K562 (cell line): ENCODE data around the gene GRIK2. TPM values are rescaled to one million over a fixed set of nuclear protein-coding genes. Genes with fewer than 3 reads are reported as not detected.

Source experiments
- CC2D1A ChIP-seq: fragments of 450-650 bp; IDR thresholded peaks from 2 replicates; pipeline ENCODE4 v1.6.1; 2017; ENCODE audit warnings: mild to moderate bottlenecking
- ELF2 ChIP-seq: fragments of 250-450 bp; sonication (Bioruptor Pico); IDR thresholded peaks from 2 replicates; pipeline ENCODE4 v1.5.0; 2021; ENCODE audit warnings: mild to moderate bottlenecking
- EWSR1 ChIP-seq: fragments of 450-650 bp; IDR thresholded peaks from 2 replicates; pipeline ENCODE4 v1.6.1; 2018; ENCODE audit warnings: borderline replicate concordance, mild to moderate bottlenecking, low read depth, moderate library complexity; ENCODE audit not compliant: partially characterized antibody
- EZH2 ChIP-seq: IDR thresholded peaks from 2 replicates; pipeline ENCODE4 v1.6.1; 2012; ENCODE audit warnings: low read depth, mild to moderate bottlenecking, inconsistent platforms, low read length, borderline replicate concordance
- HCFC1 ChIP-seq: IDR thresholded peaks from 2 replicates; pipeline ENCODE4 v1.6.1; 2012; ENCODE audit warnings: low read depth, low read length, improper control_type of control experiment
- NFRKB ChIP-seq: fragments of 450-650 bp; IDR thresholded peaks from 2 replicates; pipeline ENCODE4 v1.6.1; 2016; ENCODE audit warnings: low read depth
- NR2F6 ChIP-seq: fragments of 450-650 bp; formaldehyde crosslinking; IDR thresholded peaks from 2 replicates; pipeline ENCODE4 v1.4.0; 2020; ENCODE audit warnings: mild to moderate bottlenecking
- PHTF2 ChIP-seq: fragments of 250-450 bp; sonication (Bioruptor Pico); IDR thresholded peaks from 2 replicates; pipeline ENCODE4 v1.5.0; 2021; ENCODE audit warnings: mild to moderate bottlenecking
- TEAD1 ChIP-seq, 2 experiments: fragments of 450-650 bp in 1 of 2; sonication (generic) in 1 of 2; formaldehyde crosslinking; IDR thresholded peaks; 2 replicates each; pipeline versions ENCODE4 v1.4.0 to v1.8.0; 2020 to 2022; ENCODE audit warnings: mild to moderate bottlenecking in 2 of 2, missing genetic modification reagents in 1 of 2
- ZNF134 ChIP-seq: fragments of 250-450 bp; sonication (Bioruptor Pico); conservative IDR thresholded peaks from 2 replicates; pipeline ENCODE4 v1.4.0; 2020
- polyA plus RNA-seq, 8 experiments: library from polyadenylated mRNA; depleted of rRNA in 4 of 8; stranded (reverse) in 5 of 8; unstranded in 3 of 8; fragments of >200 nt; fragmentation: Nextera tagmentation in 2 of 8; fragmentation: Illumina TruSeq in 1 of 8; extraction: Ambion mirVana in 2 of 8; extraction: Trizol in 1 of 8; gene quantifications; 2 replicates each; pipeline versions ENCODE4 v1.2.1 to v1.2.3, GENCODE V29; 2011 to 2014; ENCODE audit warnings: inconsistent platforms in 1 of 8, missing spikeins in 1 of 8
- total RNA-seq, 7 experiments: library from RNA; depleted of rRNA in 6 of 7; stranded (reverse); fragments of >200 nt in 6 of 7; fragmentation: Illumina TruSeq in 2 of 7; extraction: Trizol in 2 of 7; gene quantifications; 2 replicates each; pipeline versions ENCODE4 v1.2.1 to v1.2.3, GENCODE V29; 2011 to 2021; ENCODE audit warnings: low replicate concordance in 1 of 7
- TF ChIP-seq, protein P1 (sequence below), 2 experiments: fragments of 450-650 bp; IDR thresholded peaks; 2 replicates each; pipeline ENCODE4 v1.6.1; 2016; ENCODE audit warnings: mild to moderate bottlenecking in 2 of 2, borderline replicate concordance in 1 of 2, low read depth in 1 of 2, moderate library complexity in 1 of 2
- TF ChIP-seq, protein P2 (sequence below): fragments of 250-450 bp; sonication (Bioruptor Pico); IDR thresholded peaks from 2 replicates; pipeline ENCODE4 v1.9.0; 2021; ENCODE audit warnings: mild to moderate bottlenecking
- TF ChIP-seq, protein P3 (sequence below): IDR thresholded peaks from 2 replicates; pipeline ENCODE4 v1.6.1; 2014; ENCODE audit warnings: antibody characterized with exemption

Gene GRIK2
- total and polyA plus RNA-seq, 9 of the 15 experiments (the other 6 are each of a cell fraction or from before 2014, with no cell fraction given): not detected

DNA sequence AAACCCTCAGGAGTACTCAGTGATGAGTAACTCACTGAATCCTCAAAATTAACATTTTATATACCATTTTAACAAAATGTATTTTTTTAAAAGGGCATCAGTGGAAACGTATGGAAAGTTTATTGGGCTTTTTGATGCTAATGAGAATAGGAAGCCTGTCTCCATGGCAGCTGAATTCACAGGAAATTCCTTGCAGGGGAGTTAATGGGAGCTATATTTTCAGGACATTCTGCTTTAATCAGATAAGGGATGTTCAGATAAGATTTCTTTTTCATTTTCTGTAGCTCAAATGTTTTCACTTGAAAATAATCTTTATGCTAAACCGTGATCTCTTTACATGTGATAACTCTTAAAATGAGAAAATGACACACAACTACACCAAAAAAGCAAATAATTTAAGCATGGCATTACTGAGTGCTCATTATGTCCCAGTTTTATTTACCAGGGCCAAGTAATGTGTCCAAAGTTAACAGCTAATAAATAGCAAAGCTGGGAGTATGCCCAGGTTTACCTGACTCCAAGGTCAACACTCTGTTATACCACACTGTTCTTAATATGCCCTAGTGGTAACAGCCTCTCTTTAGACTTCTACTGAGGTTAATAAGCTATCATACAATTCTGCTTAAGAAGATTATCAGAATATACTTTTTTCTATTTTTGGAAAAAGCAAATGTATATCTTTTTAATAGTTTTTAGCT lies 348.1 kb downstream of the GRIK2 start (continued):
- TF ChIP-seq, protein P1, sequence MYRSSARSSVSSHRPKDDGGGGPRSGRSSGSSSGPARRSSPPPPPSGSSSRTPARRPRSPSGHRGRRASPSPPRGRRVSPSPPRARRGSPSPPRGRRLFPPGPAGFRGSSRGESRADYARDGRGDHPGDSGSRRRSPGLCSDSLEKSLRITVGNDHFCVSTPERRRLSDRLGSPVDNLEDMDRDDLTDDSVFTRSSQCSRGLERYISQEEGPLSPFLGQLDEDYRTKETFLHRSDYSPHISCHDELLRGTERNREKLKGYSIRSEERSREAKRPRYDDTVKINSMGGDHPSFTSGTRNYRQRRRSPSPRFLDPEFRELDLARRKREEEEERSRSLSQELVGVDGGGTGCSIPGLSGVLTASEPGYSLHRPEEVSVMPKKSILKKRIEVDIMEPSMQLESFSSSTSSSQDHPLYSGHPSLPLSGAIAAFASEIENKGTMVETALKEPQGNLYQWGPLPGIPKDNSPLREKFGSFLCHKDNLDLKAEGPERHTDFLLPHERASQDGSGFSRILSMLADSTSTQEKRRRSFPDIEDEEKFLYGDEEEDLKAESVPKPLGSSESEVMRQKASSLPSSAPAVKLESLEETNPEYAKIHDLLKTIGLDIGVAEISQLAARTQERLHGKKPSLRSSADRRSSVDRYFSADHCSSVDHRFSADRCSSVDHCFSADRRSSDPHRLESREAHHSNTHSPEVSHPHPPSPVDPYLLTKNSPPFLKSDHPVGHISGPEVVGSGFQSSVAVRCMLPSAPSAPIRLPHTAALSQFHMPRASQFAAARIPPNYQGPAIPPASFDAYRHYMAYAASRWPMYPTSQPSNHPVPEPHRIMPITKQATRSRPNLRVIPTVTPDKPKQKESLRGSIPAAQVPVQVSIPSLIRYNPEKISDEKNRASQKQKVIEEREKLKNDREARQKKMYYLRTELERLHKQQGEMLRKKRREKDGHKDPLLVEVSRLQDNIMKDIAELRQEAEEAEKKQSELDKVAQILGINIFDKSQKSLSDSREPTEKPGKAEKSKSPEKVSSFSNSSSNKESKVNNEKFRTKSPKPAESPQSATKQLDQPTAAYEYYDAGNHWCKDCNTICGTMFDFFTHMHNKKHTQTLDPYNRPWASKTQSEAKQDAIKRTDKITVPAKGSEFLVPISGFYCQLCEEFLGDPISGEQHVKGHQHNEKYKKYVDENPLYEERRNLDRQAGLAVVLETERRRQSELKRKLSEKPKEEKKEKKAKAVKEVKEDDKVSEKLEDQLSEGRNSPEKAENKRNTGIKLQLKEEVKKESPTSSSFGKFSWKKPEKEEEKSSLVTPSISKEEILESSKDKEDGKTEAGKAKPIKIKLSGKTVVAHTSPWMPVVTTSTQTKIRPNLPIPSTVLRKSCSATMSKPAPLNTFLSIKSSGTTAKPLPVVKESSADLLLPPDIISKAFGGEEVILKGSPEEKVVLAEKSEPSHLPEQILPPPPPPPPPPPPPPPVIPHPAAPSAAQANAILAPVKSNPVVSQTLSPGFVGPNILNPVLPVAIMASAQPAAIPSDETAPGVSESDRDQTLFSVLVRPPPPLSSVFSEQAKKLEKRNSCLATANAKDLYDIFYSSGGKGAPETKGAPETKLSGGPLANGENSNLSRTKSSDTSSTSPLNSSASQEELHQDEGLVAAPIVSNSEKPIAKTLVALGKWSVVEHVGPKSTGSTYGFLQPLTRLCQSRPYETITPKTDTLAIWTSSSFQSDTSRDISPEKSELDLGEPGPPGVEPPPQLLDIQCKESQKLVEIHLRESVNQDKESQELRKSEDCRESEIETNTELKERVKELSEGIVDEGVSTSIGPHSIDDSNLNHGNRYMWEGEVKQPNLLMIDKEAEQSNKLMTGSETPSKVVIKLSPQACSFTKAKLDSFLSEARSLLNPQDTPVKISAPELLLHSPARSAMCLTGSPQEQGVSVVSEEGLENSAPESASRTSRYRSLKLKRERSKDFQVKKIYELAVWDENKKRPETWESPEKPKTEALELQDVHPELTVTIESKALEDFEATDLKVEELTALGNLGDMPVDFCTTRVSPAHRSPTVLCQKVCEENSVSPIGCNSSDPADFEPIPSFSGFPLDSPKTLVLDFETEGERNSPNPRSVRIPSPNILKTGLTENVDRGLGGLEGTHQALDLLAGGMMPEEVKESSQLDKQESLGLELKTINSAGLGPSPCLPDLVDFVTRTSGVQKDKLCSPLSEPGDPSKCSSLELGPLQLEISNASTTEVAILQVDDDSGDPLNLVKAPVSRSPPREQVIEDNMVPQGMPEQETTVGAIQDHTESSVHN (IDR thresholded peaks at IDR 0.05; ENCODE audit: borderline replicate concordance in 1 of 2, low read depth in 1 of 2): no peak
- no peak for TF ChIP-seq HCFC1
- no peak for TF ChIP-seq NR2F6 (CRISPR knock-in tag)
- no peak for TF ChIP-seq ELF2 (CRISPR knock-in tag)
- TF ChIP-seq NFRKB: no peak
- TF ChIP-seq ZNF134 (CRISPR knock-in tag): no peak
- TF ChIP-seq TEAD1 (CRISPR knock-in tag; IDR thresholded peaks at IDR 0.05): no peak
- TF ChIP-seq, protein P2, sequence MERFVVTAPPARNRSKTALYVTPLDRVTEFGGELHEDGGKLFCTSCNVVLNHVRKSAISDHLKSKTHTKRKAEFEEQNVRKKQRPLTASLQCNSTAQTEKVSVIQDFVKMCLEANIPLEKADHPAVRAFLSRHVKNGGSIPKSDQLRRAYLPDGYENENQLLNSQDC: no peak
- TF ChIP-seq, protein P3, sequence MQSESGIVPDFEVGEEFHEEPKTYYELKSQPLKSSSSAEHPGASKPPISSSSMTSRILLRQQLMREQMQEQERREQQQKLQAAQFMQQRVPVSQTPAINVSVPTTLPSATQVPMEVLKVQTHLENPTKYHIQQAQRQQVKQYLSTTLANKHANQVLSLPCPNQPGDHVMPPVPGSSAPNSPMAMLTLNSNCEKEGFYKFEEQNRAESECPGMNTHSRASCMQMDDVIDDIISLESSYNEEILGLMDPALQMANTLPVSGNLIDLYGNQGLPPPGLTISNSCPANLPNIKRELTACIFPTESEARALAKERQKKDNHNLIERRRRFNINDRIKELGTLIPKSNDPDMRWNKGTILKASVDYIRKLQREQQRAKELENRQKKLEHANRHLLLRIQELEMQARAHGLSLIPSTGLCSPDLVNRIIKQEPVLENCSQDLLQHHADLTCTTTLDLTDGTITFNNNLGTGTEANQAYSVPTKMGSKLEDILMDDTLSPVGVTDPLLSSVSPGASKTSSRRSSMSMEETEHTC: no peak
- TF ChIP-seq PHTF2 (CRISPR knock-in tag): no peak
- no peak for TF ChIP-seq EZH2
- TF ChIP-seq CC2D1A: no peak
- TF ChIP-seq EWSR1: no peak
